Measurements from ENCODE around the gene GOLPH3L.
"Not testable (repeated sequence)": the region's sequence is repeated elsewhere in the genome, so short reads cannot be mapped to it uniquely, and the experiment has no call there.

Gene GOLPH3L

DNA sequence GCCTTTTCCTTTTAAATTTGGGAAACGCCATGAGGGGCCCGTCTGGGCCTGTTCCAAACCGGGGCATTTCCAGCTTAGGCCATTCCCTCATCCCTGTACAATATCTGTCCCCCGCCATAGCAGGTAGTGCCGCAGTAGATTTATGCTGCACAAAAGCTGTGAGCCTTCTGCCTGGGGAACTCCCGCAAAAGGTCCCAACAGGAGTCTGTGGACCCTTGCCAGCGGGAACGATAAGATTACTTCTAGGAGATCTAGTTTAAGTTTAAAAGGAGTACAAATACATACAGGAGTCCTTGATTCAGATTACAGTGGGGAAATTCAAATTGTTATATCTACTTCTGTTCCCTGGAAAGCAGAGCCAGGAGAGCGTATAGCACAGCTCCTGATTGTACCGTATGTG, 42.3 kb downstream of the GOLPH3L start:
- DNase-seq, result not testable (repeated sequence)

DNA sequence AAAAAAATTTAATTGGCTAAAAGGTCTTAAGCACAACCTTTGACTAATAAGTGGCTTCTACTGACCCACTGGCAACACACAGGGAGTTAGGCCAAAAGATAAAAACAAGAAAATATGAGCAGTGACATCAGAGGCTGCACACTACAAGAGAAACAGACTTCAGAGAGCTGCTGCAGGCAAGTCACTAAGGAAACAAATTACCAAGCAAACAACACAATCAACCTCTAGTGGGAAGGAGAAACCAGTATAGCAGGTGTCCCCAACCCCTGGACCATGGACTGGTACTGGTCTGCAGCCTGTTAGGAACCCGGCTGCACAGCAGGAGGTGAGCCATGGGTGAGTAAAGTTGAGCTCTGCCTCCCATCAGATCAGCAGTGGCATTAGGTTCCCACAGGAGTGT, 46.8 kb downstream of the GOLPH3L start:
- no peak for DNase-seq

DNA sequence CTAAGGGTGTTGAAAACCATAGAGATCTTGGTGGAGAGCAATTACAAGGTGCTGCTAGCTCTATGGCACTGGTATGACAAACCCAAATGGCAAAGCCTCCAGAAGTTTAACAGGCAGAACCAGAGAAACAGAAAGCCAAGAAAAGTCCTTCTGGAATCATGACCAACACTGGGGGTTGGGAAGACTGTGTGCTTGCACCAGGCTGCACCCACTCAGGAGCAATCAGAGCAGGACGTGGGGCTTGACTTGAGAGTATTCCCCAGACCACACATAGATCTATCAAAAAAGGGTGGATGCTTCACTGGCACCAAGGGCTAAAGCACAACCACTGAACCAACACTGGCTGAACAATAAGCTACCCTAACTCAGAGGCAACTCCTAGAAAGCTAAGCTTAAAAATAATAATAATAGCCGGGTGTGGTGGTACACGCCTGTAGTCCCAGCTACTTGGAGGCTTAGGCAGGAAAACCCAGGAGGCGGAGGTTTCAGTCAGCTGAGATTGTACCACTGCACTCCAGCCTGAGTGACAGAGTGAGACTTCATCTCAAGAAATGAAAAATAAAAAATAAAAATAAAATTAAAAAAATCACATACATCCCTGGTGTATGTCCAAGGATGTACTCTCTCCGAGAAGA, 47.4 kb downstream of the GOLPH3L start:
- DNase-seq, result no peak

DNA sequence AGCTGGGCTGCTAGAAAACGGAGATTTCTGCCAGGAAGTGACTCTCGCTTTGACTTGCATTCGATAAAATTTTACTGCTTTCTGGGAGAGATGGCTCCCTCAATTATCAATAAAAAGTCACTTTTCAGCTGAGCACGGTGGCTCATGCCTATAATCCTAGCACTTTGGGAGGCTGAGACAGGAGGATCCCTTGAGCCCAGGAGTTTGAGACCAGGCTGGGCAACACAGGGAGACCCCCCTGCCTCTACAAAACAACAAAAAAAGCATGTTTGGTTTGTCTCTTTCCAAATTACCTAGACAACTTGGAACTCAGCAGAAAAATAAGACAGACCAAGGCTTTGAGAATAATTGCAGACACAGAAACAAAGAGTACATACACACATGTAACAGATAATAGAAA, 54.7 kb downstream of the GOLPH3L start:
- DNase-seq, result no peak

DNA sequence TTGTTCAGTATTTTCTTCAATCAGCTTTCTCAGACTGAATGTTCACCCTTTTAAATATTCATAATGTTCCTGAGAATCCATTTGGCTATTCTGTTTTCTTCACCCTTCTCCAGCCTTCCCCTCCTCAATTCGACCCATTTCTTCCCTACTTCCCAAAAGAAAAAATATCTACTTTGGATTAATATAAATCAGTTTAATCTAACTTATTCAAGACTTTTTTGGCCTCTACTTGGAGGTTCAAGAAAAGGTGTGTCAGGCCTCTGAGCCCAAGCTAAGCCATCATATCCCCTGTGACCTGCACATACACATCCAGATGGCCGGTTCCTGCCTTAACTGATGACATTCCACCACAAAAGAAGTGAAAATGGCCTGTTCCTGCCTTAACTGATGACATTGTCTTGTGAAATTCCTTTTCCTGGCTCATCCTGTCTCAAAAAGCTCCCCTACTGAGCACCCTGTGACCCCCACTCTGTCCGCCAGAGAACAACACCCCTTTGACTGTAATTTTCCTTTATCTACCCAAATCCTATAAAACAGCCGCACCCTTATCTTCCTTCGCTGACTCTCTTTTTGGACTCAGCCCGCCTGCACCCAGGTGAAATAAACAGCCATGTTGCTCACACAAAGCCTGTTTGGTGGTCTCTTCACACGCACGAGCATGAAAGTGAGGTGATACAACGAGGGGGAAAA, 55.7 kb downstream of the GOLPH3L start:
- not testable (repeated sequence) for DNase-seq

DNA sequence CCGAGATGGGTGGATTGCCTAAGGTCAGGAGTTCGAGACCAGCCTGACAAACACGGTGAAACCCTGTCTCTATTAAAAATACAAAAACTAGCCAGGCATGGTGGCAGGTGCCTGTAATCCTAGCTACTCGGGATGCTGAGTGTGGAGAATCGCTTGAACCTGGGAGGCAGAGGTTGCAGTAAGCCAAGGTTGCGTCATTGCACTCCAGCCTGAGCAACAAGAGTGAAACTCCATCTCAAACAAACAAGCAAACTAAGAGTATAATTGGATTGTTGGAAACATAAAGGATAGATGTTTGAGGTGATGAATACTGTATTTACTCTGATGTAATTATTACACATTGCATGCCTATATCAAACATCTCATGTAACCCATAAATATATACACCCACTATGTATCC, 58.5 kb downstream of the GOLPH3L start:
- not testable (repeated sequence) for DNase-seq

DNA sequence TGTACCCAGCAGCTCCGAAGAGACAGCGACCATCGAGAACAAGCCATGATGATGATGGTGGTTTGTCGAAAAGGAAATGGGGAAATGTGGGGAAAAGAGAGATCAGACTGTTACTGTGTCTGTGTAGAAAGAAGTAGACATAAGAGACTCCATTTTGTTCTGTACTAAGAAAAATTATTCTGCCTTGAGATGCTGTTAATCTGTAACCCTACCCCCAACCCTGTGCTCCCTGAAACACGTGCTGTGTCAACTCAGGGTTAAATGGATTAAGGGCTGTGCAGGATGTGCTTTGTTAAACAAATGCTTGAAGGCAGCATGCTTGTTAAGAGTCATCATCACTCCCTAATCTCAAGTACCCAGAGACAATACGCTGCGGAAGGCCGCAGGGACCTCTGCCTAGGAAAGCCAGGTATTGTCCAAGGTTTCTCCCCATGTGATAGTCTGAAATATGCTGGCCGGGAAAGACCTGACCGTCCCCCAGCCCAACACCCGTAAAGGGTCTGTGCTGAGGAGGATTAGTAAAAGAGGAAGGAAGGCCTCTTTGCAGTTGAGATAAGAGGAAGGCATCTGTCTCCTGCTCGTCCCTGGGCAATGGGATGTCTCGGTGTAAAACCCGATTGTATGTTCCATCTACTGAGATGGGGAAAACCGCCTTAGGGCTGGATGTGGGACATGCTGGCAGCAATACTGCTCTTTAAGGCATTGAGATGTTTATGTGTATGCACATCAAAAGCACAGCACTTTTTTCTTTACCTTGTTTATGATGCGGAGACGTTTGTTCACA, 61.9 kb downstream of the GOLPH3L start:
- not testable (repeated sequence) for DNase-seq

DNA sequence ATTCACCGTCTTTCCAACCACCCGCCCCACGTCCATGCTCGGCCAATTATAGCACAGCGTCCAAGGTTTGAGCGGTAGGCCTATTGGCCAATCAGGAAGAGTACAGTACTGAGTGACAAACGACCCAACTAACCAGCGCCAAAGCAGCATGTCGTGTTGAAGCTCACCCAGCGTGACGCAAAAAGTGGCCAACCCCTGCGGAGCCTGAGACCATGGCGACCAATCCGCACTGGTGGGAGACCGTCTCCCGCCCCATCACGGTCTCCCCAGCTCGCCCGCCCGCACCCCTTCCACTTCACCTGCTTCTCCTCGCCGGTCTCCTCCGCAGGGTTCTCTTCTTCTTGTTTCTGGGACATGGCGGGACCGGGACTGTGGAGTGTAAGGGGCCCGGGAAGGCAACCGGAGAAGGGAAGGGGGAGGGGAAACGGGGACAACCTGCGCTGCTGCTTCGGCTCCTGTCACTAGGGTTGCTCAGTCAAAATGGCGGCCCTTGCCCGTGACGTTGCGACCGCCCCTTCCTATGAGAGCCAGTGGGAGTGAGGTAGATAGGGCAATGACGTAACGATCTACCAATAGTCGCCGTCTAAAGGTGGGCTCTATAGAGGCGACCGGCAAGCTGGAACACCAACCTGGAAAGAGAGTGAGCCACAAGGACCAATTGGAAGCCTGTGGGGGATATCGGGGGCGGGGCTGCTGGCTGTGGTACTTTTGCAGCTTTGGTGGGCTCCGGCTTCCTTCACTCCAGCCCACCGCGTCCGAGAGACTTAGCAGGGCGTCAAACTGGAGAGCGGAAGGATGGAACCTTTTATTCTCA, 67.6 kb downstream of the GOLPH3L start, which contains the start of gene ENSA:
ENSA (minus strand) TSS at position 498 of the 814 bp plus-strand sequence; CDS start at position 356, 142 bp downstream.
- peak; percentile 100 for DNase-seq

DNA sequence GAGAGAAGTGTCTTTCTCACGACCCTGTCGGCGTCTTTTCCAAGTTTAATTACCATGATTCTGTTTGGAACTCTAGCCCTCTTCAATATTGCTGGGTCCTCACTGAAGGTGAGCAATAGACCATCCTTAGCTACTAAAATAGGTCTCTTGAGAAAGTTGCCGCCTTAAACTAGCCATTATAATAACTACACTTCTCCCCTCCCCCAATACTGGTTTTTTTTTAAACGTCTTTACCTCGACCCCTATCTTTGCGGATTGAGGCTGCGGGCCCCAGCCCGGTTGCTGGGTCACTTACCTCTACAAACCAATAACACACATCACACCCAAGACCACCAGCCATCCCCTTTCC, 68.2 kb downstream of the GOLPH3L start:
- no peak for DNase-seq

DNA sequence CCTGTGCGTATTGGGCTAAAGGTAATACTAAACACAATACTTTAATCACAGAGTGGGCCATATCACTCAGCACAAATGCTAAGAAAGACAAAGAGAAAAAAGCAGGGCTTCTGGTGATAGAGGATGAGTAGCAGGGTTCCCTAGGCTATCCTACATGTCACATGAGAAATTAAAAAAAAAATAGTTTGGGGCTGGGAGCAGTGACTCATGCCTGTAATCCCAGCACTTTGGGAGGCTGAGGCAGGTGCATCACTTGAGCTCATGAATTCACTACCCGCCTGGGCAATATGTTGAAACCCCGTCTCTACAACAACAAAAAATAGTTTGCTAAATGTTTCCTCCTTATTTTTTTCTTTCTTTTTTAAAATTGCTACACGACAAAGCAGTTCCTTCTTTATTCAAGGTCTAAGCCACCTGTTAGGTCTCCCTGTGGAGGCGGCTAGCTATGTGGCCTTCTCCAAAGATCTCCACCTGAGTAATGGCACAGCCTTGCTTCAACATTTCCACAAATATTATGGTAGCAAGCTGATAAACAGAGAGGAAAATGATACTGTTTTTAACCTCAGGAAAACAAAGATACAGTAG, 69.0 kb downstream of the GOLPH3L start:
- DNase-seq, result no peak

DNA sequence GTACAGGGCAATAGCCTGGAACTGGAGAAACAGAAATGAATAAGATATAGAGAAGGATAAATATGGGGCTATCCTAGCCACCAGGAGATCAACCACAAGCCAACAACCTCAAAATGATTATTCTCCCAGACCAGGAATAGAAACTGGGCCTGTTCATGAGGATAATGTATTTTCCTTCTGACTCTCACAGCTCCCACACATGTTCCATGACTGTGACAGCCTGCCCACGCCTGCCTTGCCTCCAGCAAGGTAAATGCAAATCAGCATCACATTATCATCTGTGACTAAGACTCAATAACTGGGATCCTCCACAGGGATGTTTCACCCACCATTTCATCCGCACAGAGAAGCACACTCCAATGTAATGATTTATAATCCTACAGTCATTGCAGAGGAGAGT, 70.8 kb downstream of the GOLPH3L start:
- no peak for DNase-seq

DNA sequence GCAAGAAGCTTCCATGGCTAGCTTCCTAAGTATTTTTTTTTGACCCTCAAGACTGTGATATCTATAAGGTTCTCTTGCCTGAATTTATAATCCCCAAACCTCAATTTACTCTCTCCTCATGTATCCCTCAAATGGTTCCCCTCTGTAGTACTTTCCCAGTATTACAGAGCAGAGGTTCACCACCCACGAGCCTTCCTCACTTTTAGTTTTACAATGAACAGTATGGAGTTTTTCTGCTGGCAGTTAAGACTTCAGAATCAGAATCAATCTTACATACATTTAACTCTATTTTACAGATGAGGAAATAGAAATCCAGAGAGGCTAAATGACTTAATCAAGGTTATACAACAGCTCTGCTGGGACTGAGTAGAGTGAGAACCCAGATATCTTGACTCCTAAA, 72.4 kb downstream of the GOLPH3L start:
- not testable (repeated sequence) for DNase-seq

DNA sequence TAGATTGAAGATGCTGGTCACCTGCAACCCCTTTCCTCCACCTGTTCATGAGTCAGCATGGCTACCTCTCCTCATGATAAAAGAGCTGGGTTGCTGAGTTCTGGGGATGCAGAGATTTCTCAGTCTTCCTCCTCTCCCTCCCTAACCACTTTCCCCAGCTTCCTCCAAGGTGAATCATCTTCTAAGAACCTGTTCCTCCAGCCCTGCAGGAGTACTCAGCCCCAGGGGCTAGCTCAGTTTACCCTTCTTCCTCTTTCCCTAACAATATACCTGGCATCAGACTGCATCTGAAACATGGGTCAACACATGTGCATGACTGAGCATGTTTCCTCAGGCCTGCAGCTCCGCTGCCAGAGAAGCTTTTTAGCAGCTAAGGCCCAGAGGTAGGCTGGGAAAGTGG, 72.8 kb downstream of the GOLPH3L start:
- not testable (repeated sequence) for DNase-seq

DNA sequence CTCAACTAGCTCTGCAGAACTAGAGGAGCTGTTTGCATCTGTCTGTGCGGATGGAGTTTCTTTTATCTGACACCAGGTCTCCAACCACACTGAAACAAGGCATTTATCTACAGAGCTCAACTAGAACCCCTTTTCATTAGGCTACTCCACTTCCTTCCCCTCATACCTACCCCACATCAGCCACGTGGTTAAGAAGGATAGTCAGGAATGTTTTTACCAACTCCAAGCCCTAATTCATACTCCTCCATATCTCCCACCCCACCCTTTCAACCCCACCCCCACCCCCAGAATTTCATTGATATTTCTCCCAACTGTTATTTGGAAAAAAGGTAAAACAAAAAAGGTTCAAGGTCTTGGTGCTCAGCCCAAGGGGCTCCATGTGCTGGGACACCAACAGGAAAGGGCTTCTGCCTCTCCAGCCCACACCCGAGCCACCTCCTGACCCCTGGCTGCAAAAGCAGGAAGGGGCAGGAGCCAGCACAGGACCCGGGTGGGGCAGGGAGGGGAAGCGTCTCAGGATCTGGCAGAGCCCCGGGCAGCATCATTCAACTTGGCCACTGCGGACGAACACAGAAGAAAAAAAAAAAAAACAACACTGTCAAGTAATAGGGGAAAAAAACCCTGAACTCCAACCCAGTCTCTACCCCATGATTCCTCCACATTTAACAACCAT, 74.5 kb downstream of the GOLPH3L start:
- no peak for DNase-seq

DNA sequence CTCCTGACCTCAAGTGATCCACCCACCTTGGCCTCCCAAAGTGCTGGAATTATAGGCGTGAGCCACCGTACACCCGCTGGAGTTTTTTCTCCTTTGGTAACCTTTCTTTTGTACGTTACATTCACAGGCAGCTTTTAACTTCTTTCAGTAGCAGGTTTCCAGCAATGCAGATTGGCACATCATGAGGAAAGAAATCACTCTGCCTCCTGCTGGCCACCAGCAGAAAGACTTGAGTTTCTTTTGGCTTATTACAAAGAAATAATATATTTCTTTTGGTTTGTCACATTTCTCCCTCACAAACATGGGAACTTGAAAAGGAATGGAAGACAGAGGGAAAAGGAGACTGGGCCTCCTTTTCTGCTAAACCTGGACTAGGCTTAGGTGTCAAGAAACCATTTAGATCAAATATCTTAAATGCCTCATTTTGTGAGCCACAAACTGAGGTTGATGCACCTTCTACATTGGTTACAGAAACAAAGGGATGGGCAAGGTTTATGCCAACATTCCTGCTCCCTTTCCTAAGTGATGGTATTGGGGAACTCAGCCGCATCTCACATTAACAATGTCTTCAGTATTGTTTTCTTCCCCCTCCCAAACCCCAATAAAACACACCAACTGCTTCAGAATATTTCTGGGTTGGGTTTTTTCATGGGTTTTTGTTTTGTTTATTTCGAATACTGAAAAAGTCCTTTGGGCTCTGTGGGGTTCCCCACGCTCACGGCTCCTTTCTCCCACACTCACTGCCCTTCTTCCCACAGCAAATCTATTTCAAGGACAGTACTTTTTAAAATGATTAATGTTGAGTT, 75.3 kb downstream of the GOLPH3L start:
- peak; percentile 59 for DNase-seq

DNA sequence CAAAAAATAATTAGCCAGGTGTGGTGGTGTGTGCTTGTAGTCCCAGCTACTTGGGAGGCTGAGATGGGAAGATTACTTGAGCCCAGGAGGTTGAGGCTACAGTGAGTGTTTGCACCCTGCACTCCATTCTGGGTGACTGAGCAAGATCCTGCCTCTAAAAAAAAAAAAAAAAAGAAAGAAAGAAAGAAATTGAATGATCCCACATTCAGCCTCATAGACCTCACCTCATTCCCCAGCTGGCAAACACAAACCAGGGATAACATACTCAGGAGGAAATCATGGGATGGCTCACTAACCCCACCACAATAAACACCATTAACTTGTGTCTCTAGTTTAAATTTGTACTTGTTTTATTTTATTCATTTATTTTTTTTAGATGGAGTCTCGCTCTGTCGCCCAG, 76.0 kb downstream of the GOLPH3L start:
- DNase-seq, result no peak

DNA sequence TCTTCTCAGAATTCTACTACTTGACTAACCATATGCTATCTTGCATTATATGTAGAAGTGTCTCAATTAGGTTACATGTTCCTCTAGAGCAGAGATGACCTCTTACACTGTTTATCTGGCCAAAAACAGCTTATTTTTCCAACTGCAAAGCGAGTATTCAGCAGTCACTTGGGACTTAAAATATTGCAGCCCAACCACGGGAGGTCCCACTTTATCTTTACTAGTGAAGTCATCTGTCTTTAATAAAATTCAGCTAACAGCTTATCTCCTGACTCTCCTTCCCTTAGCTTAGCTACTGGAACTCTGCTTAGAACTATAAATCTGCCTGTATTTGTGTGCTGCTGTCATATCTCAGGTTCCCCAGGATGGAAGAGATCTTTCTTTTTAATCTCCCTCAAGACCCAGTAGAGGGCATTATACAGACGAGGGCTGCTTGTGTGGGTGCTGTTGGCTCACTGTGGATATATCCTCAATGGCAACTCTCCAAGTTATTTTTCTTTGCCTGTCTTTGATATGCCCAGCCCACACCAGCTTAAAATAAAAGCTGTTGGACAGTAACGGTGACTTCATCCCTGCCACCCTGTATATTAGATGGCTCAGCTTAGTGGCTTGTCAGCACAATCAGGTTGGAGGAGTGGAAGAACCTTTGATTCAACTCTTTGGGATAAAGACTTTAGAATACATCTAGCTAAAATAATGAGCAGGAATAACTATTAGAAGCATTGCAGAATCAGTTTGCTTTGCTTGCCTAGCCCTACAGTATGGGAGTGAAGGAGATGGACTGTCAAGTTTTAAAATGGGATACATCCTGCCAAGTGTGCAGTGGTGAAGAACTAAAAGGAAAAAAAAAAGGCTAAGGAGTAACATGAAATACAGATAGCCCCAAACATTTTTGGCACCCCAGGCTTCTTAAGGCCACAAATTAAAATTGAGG, 77.1 kb downstream of the GOLPH3L start:
- DNase-seq, result peak; percentile 73

DNA sequence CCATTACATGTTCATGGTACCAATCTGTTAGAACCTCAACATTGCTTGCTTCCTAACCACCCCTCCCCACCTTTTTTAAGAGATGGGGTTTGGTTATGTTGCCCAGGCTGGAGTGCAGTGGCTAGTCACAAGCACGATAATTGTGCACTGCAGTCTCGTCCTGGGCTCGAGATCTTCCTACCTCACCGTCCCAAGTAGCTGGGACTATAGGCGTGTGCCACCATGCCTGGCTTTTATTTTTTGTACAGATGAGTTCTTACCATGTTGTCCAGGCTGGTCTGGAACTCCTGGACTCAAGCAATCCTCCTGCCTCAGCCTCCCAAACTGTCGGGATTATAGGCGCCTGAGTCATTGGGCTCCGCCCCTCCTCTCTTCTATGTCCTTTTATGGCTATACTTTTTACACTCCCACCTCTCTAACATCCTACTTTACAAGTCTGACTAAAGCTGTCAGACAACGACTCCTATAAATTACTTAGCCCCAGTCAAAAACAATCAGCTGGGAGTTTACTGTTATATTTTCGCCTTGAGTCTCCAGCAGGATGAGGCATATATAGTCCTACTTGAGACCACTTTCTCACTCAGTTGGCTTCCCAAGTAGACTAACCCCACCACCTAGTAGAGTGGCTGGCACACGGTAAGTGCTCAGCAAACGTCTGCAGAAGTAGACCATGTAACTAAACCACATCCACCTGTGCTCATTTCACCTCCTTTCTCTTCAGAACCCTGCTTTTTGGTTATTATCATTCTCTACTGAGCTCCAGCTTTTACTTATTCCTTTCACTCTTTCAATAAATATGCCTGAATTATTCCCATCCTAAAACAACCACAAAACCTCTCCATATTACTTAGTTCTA, 81.4 kb downstream of the GOLPH3L start:
- DNase-seq, result peak; percentile 13

All from fibroblast of skin of right biceps (primary cell).